Uterus (tissue), 2 donors: Measurements from ENCODE around the gene SELPLG.

ENCODE experiments used
- POLR2A ChIP-seq, 2 donors: fragments of 450-650 bp; IDR thresholded peaks; one replicate each; pipeline ENCODE4 v1.6.1; 2016; ENCODE audit warnings: antibody characterized with exemption in 2 of 2, mild to moderate bottlenecking in 1 of 2, moderate library complexity in 1 of 2
- TF ChIP-seq, protein P1 (sequence below), 4 experiments: fragments of 200-600 bp in 2 of 4; fragments of 450-650 bp in 2 of 4; sonication (generic) in 2 of 4; IDR thresholded peaks; one replicate each; pipeline ENCODE4 v1.5.1; 2016 to 2019; ENCODE audit warnings: antibody characterized with exemption in 4 of 4, mild to moderate bottlenecking in 2 of 4, moderate library complexity in 1 of 4

DNA sequence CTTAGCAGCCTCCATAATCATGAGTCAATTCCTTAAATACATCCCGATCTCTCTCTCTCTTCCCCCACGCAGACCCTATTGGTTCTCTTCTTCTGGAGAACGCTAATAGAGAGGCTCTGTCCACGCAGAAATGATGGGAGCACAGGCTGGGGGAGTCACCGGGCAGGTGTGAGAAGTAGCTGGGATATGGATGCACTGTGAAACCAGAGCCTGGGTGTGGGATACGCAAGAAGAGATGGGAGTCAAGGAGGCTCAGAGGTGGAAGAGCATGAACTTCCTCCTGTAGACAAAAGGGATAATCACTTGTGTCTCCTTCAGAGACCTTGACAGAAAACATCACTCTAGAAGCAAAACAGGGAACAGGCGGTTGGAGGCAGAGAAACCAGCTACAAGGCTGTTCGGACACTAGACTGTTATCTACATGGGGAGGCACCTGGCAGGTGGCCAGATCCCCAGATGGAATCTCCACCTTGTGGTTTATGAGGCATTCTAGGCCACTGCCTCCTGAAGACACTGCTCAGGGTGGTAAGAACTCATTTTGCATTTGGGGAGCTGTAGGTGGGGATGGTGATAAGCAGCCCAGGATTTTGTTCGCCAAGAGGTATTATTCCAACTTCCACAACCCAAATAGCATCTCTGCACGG is 7.2 kb upstream of the SELPLG start:
- TF ChIP-seq, protein P1, sequence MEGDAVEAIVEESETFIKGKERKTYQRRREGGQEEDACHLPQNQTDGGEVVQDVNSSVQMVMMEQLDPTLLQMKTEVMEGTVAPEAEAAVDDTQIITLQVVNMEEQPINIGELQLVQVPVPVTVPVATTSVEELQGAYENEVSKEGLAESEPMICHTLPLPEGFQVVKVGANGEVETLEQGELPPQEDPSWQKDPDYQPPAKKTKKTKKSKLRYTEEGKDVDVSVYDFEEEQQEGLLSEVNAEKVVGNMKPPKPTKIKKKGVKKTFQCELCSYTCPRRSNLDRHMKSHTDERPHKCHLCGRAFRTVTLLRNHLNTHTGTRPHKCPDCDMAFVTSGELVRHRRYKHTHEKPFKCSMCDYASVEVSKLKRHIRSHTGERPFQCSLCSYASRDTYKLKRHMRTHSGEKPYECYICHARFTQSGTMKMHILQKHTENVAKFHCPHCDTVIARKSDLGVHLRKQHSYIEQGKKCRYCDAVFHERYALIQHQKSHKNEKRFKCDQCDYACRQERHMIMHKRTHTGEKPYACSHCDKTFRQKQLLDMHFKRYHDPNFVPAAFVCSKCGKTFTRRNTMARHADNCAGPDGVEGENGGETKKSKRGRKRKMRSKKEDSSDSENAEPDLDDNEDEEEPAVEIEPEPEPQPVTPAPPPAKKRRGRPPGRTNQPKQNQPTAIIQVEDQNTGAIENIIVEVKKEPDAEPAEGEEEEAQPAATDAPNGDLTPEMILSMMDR (IDR thresholded peaks at IDR 0.05) = no peak
- TF ChIP-seq POLR2A (IDR thresholded peaks at IDR 0.05) = no peak
